C4-2B (cell line): ENCODE measurements around the gene MPV17L.
"Not testable (repeated sequence)": the region's sequence is repeated elsewhere in the genome, so short reads cannot be mapped to it uniquely, and the experiment has no call there.

Experiments used
- H3K27ac ChIP-seq: fragments of 450-650 bp; 2 replicates; pipeline ENCODE4 v1.5.1; 2017
- CTCF ChIP-seq: fragments of 450-650 bp; conservative IDR thresholded peaks from 2 replicates; pipeline ENCODE4 v1.5.1; 2017; ENCODE audit warnings: mild to moderate bottlenecking
- ZFX ChIP-seq: fragments of 450-650 bp; IDR thresholded peaks from 2 replicates; pipeline ENCODE4 v1.6.1; 2017

Gene MPV17L

GRCh38 chr16:15395631-15396508, at the start of gene MPV17L:
Gene MPV17L (plus strand): TSS chr16:15395754. CDS start chr16:15395898, 144 bp downstream.
- TF ChIP-seq ZFX: peak; percentile 79
- H3K27ac ChIP-seq: peak within 1 kb of the TSS; percentile 77

DNA sequence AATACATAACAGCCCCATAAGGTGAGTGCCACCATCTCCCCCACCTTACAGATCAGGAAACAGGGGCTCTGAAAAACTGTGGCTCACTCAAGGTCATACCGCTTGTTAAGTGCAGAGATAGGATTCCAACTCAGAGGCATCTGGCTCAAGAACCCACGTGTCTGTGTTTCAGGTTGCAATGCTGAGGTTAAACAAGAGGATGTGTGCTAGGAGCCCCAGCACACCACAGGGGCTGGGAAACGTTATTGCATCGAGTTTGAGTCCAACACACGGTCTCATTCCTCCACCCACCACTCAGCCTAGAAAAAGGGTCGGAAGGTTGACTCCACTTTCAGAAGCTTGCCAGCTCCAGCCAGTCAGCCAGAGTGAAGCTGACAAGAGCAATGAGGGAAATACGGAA, 46.8 kb upstream of the MPV17L start:
- not testable (repeated sequence) for H3K27ac ChIP-seq

DNA sequence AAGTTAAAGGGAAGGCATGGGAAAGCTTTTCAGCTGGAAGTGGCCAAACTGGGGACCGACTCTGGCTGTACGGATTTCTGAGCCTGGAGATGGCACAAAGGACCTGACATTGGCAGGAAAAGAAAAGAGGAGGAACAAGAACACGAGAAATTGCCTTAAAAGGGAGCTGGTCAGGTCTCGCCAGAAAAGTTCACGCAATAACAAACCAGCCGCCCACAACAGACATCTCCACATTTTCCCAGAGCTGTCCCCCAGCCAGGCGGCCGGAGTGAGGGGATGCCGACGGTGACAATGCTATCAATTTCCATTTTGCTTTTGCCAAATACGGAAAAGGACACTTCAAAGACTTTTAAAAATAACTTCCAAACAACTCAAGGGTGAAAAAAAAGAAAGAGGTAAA, 44.3 kb upstream of the MPV17L start:
- not testable (repeated sequence) for H3K27ac ChIP-seq

DNA sequence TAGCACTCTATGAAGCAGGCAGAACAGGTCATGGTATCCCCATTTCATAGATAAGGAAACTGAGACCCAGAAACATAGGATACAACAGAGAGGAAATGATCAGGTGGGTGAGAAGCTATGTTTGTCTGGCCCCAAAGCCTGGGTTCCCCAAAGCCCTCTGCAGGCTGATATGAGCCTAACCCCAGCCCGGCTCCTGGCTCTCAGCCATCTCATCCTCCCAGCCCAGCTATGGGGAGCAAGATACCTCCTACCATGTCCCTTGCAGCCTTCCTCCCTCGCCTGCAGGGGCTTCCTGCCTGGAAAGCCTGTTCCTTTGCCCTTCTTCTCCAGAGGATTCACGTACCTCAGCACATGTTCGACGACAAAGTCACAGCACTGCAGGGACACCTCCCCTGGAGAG, 43.8 kb upstream of the MPV17L start:
- H3K27ac ChIP-seq: not testable (repeated sequence)

GRCh38 chr16:15352852-15353251, 42.7 kb upstream of the MPV17L start:
- H3K27ac ChIP-seq: not testable (repeated sequence)

GRCh38 chr16:15354846-15355245, 40.7 kb upstream of the MPV17L start:
- H3K27ac ChIP-seq: not testable (repeated sequence)

DNA sequence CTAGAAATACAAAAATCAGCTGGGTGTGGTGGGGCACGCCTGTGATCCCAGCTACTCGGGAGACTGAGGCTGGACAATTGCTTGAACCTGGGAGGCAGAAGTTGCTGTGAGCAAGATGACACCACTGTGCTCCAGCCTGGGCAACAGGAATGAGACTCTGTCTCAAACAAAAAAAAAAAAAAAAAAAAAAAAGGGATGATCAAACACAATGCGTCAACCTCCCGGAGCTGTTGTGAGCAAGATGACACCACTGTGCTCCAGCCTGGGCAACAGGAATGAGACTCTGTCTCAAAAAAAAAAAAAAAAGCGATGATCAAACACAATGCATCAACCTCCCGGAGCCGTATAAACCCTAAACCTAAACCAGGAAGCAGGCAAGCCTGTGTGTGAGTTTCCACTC, 38.1 kb upstream of the MPV17L start:
- H3K27ac ChIP-seq: not testable (repeated sequence)

- not testable (repeated sequence) for H3K27ac ChIP-seq
Measured at GRCh38 chr16:15378194-15378593, 17.4 kb upstream of the MPV17L start, which contains the start of gene NPIPA5. Gene NPIPA5 (minus strand): TSS chr16:15378294. CDS start chr16:15378294, 0 bp downstream.

- not testable (repeated sequence) for H3K27ac ChIP-seq
Measured at GRCh38 chr16:15382810-15383209, 12.7 kb upstream of the MPV17L start.

DNA sequence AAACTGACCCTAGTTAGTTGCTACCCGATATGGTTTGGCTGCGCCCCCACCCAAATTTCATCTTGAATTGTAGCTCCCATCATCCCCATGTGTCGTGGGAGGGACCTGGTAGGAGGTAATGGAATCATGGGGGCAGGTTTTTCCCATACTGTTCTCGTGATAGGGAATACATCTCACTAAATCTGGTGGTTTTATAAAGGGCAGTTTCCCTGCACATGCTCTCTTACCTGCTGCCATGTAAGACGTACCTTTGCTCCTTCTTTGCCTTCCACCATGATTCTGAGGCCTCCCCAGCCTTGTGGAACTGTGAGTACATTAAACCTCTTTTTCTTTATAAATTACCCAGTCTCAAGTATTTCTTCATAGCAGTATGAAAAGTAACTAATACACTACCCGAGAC, 7.5 kb upstream of the MPV17L start:
- H3K27ac ChIP-seq: not testable (repeated sequence)

- not testable (repeated sequence) for H3K27ac ChIP-seq
Measured at GRCh38 chr16:15389916-15390315, 5.6 kb upstream of the MPV17L start.

DNA sequence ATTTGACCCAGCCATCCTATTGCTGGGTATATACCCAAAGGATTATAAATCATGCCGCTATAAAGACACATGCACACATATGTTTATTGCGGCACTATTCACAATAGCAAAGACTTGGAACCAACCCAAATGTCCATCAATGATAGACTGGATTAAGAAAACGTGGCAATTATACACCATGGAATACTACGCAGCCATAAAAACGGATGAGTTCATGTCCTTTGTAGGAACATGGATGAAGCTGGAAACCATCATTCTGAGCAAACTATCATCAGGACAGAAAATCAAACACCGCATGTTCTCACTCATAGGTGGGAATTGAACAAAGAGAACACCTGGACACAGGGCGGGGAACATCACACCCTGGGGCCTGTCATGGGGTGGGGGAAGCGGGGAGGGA, 2.5 kb upstream of the MPV17L start:
- H3K27ac ChIP-seq: not testable (repeated sequence)

DNA sequence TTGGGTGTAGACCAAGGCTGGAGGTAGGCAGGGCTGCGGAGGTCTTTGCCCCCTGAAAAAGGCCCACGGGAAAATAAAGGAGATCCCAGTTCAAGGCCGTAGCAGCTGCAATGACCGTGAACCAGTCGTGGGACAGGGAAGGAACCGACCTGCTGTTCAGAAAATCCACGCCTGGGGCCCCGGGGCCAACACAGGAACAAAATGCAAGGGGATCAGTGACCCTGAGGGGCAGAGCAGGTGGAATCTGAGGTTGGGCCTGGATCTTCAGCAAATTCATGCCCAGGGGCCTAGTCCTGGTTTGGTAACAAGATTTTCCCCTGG, 915 bp downstream of the MPV17L start:
- peak overlapping the region; percentile 77 for H3K27ac ChIP-seq

DNA sequence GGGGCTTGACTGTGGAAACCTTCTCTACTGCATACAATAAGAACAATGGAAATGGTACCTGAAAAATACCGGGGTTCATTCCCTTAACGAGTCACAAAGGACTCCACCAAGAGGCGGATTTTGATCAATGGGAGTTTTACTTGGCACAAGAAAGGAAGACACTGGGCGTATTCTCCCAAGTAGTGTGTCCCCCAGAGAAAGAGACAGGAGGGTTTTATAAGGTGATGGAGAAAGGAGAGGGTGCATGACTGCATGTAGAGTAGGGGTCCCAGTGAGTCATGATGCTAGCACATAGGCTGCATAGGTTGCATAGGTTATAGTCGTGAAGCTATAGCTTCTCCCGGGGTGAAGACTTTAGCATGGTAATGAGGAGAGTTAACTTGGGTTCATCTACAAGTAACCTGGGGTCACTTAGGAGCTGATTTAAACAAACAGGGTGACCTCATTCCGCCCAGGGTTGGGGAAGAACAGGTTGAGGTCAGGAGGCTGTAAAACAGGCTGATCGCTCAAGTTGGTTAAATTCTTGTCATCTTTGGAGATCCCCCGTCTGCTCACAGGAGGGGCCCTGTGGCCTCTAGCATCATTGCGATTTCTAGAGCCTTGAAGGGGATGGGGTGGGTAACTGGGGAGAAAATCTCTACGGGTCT, 1.5 kb downstream of the MPV17L start:
- TF ChIP-seq ZFX (no peak), CTCF (no peak)
- no peak overlapping the region for H3K27ac ChIP-seq

GRCh38 chr16:15398618-15399316, 3.2 kb downstream of the MPV17L start:
- no peak for TF ChIP-seq ZFX
- no peak for TF ChIP-seq CTCF
- H3K27ac ChIP-seq: no peak overlapping the region
